NCI-H460 (cell line): ENCODE results near the gene CAPN5. TPM values are rescaled to one million over a fixed set of nuclear protein-coding genes. Genes with fewer than 3 reads are reported as not detected.
"Not testable (repeated sequence)": the region's sequence is repeated elsewhere in the genome, so short reads cannot be mapped to it uniquely, and the experiment has no call there.

Source experiments
- DNase-seq: peaks from one replicate; pipeline ENCODE4 v3.0.0-alpha.2; 2016; ENCODE audit warnings: low read depth; ENCODE audit errors: extremely low read depth
- total RNA-seq: library from RNA; depleted of rRNA; stranded (reverse); fragments of >200 nt; shearing (Covaris generic); gene quantifications from 2 replicates; pipeline ENCODE4 v1.2.3, GENCODE V29; 2014

The CAPN5 gene
- total RNA-seq, 1 experiment from 2014 or later, result 0.99 TPM

DNA sequence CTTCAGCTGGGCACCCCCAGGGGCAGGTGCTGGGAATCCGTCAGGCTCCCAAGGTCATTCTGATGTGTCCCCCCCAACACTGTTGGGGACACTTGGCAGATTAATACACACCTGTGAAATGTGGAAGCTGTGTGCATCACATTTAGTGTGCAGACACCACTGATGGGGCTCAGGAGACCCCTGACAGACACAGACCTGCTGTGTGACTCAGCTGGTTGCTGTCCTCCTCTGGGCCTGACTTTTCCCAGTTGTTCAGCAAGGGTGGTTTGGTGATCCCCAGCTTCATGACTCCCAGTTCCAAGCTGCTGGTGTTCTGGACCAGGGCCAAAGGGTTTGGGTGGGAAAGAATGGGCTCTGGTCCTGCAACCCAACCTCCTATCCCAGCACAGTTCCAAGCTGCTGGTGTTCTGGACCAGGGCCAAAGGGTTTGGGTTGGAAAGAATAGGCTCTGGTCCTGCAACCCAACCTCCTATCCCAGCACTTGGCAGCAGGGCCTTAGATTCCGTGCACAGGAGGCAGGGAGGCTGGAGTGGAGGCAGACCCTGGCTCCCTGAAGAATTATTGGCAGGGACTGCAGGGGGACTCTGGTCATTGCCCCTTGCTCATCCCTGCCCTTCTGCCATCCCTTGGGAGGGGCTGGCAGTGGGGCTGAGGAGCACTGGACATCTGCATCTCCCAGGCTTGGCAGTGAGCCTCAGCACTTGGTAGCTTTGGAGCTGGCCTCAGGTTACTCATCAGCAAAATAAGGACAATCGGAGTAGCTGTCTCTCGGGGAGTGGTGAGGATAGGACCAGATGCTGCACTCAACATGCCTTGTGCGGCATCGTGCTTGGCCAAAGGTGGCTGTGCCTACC lies 27.4 kb downstream of the CAPN5 start:
- DNase-seq, result no peak

- no peak for DNase-seq
These were observed 28.1 kb downstream of the CAPN5 start for GRCh38 chr11:77094841-77095365.

GRCh38 chr11:77095551-77096490 lies 29.1 kb downstream of the CAPN5 start:
- no peak for DNase-seq

DNA sequence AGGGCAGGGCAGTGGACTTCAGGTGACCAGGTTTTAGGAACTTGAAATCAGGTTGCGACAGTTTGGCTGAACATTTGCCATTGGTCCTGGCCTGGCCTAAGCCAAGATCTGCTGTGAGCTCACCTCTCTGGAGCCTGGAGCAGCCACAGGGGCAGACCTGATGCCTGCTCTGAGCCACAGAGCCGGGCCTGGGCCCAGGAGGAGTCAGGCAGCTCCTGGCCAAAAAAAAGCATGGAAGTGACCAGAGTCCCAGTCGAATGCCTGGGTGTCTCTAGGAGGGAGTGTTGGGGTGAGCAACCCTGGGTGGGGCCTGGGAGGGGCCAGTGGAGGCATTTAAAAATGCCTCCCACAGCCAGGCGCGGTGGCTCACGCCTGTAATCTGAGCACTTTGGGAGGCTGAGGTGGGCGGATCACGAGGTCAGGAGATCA lies 29.8 kb downstream of the CAPN5 start:
- DNase-seq, result no peak

GRCh38 chr11:77097180-77097579 lies 30.4 kb downstream of the CAPN5 start:
- DNase-seq, result not testable (repeated sequence)

- DNase-seq, result no peak
These were observed 33.6 kb downstream of the CAPN5 start for GRCh38 chr11:77100166-77101042.

GRCh38 chr11:77101043-77101537 lies 34.3 kb downstream of the CAPN5 start:
- peak; percentile 8 for DNase-seq

GRCh38 chr11:77102246-77103210 lies 35.8 kb downstream of the CAPN5 start, which contains the start of gene OMP:
OMP (plus strand) TSS chr11:77102840; CDS start chr11:77102840, 0 bp downstream.
- DNase-seq, result no peak

GRCh38 chr11:77103319-77103718 lies 36.5 kb downstream of the CAPN5 start:
- DNase-seq, result no peak

GRCh38 chr11:77104727-77105126 lies 38.0 kb downstream of the CAPN5 start:
- DNase-seq, result no peak

DNA sequence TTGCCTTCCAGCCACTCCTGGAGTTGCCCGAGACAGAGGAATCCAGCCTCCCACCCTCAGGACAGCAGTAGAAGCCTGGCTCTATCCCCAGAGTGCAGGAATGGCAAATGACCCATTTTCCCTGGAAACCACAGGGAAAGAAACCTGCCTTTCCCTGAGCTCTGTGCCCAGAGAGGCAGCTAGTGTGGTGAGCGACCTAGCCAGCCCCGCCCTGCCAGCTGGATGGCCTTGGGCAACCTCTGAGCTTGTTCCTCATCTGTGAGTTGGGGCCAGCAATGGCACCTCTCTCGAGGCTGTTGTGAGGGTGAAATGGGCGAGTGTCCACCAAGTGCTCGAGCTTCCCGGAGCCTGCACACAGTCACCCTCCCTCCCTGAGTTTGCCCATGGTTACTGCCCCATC lies 39.5 kb downstream of the CAPN5 start:
- DNase-seq, result no peak

GRCh38 chr11:77106759-77107158 lies 40.0 kb downstream of the CAPN5 start:
- no peak for DNase-seq

DNA sequence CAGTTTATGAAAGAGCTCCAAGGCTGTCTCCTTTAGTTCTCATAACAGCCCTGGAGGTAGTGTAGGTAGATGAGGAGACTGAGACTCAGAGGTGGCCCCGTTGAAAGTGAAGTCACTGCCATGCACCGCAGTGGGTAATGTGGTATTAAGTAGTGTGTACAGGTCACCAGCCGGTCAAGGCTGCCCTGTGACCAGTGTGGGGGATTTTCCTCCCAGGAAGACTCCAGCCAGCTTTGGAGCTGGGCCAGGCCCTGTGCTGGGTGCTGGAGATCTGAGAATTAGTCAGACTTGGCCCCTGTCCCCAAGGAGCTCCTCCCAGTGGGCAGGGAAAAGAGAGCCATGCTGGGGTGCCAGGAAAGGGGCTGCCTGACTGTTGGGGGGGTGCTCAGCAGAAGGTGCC lies 41.2 kb downstream of the CAPN5 start:
- DNase-seq, result no peak

DNA sequence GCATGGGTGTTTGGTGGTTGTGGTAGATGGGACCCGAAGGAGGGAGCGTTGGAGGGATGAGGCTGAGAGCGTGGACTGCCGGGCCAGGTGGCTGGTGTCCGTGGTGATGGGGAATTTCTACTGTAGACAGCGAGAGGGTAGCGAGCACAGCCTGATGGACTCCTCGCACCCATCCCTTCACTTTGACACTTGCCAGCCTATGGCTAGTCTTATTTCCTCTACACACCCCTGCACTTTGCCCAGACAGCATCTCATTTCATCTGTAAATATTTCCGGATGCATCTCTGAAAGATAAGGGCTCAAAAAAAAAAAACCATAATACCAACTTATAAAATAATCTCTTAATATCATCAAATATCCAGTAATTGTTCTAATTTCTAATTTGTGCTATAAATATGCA lies 41.7 kb downstream of the CAPN5 start:
- DNase-seq, result no peak

GRCh38 chr11:77109236-77110019 lies 42.7 kb downstream of the CAPN5 start:
- DNase-seq, result no peak

GRCh38 chr11:77110836-77111235 lies 44.1 kb downstream of the CAPN5 start:
- DNase-seq, result no peak

GRCh38 chr11:77111277-77111676 lies 44.5 kb downstream of the CAPN5 start:
- no peak for DNase-seq

- no peak for DNase-seq
These were observed 45.2 kb downstream of the CAPN5 start for GRCh38 chr11:77111946-77112345.
